ENCODE results near the gene PPM1M. TPM values are rescaled to one million over a fixed set of nuclear protein-coding genes. Genes with fewer than 3 reads are reported as not detected.

The PPM1M gene
- total and polyA plus RNA-seq, 2 experiments from 2014 or later: 6.2 to 10.7 TPM

GRCh38 chr3:52248816-52249547 lies 3.4 kb downstream of the PPM1M start:
- Histone ChIP-seq H3K4me2 (no peak overlapping the region), H2AFZ (no peak overlapping the region), H3K27me3 (no peaks in the 10 kb centered on the region), H4K20me1 (ENCODE audit: insufficient read depth, poor library complexity, severe bottlenecking) (no peaks in the 10 kb centered on the region), H3K4me3 (no peak overlapping the region), H3K4me1 (ENCODE audit: insufficient read depth) (peaks cover 21% of the 10 kb centered on the region), H3K79me2 (no peaks in the 10 kb centered on the region), H3K9me2 (replicated peaks; ENCODE audit: insufficient read depth) (no peaks in the 10 kb centered on the region), H3K9me3 (ENCODE audit: low read depth) (no peaks in the 10 kb centered on the region), H3K36me3 (replicated peaks; ENCODE audit: insufficient read depth, low read depth) (no peaks in the 10 kb centered on the region), H3K27ac (no peak overlapping the region)
- TF ChIP-seq EZH2phosphoT487 (IDR thresholded peaks at IDR 0.05; ENCODE audit: low read depth, severe bottlenecking, unreplicated experiment) (no peak), EZH2 (IDR thresholded peaks at IDR 0.05; ENCODE audit: borderline replicate concordance) (no peak), CTCF (IDR thresholded peaks at IDR 0.05; ENCODE audit: poor library complexity) (no peak)
- DNase-seq (ENCODE audit: low spot score): peak; percentile 29
- WGBS (ENCODE audit: low lambda C conversion rate, missing lambda C conversion rate): 84% methylated on average over 10 of the region's 10 CpGs

GRCh38 chr3:52249683-52250082 lies 4.1 kb downstream of the PPM1M start:
- Histone ChIP-seq H3K4me1 (ENCODE audit: insufficient read depth) (peaks cover 19% of the 10 kb centered on the region), H3K9me3 (ENCODE audit: low read depth) (no peaks in the 10 kb centered on the region), H3K9me2 (replicated peaks; ENCODE audit: insufficient read depth) (no peaks in the 10 kb centered on the region), H3K4me2 (no peak overlapping the region), H3K79me2 (no peaks in the 10 kb centered on the region), H3K27me3 (no peaks in the 10 kb centered on the region), H3K4me3 (no peak overlapping the region), H3K27ac (no peak overlapping the region), H2AFZ (no peak overlapping the region), H3K36me3 (replicated peaks; ENCODE audit: insufficient read depth, low read depth) (no peaks in the 10 kb centered on the region), H4K20me1 (ENCODE audit: insufficient read depth, poor library complexity, severe bottlenecking) (no peaks in the 10 kb centered on the region)
- 94% methylated on average over 6 of the region's 6 CpGs for WGBS (ENCODE audit: low lambda C conversion rate, missing lambda C conversion rate)
- no peak for DNase-seq (ENCODE audit: low spot score)
- no peak for TF ChIP-seq EZH2 (IDR thresholded peaks at IDR 0.05; ENCODE audit: borderline replicate concordance)
- no peak for TF ChIP-seq CTCF (IDR thresholded peaks at IDR 0.05; ENCODE audit: poor library complexity)
- no peak for TF ChIP-seq EZH2phosphoT487 (IDR thresholded peaks at IDR 0.05; ENCODE audit: low read depth, severe bottlenecking, unreplicated experiment)

- TF ChIP-seq EZH2 (IDR thresholded peaks at IDR 0.05; ENCODE audit: borderline replicate concordance) (no peak), CTCF (IDR thresholded peaks at IDR 0.05; ENCODE audit: poor library complexity) (no peak), EZH2phosphoT487 (IDR thresholded peaks at IDR 0.05; ENCODE audit: low read depth, severe bottlenecking, unreplicated experiment) (no peak)
- 95% methylated on average over 1 of the region's 1 CpG for WGBS (ENCODE audit: low lambda C conversion rate, missing lambda C conversion rate)
- Histone ChIP-seq H3K27me3 (no peaks in the 10 kb centered on the region), H3K4me1 (ENCODE audit: insufficient read depth) (peaks cover 15% of the 10 kb centered on the region), H3K9me3 (ENCODE audit: low read depth) (no peaks in the 10 kb centered on the region), H3K79me2 (no peaks in the 10 kb centered on the region), H3K4me3 (no peak overlapping the region), H3K27ac (no peak overlapping the region), H4K20me1 (ENCODE audit: insufficient read depth, poor library complexity, severe bottlenecking) (peaks cover 1% of the 10 kb centered on the region), H3K4me2 (no peak overlapping the region), H3K36me3 (replicated peaks; ENCODE audit: insufficient read depth, low read depth) (no peaks in the 10 kb centered on the region), H3K9me2 (replicated peaks; ENCODE audit: insufficient read depth) (no peaks in the 10 kb centered on the region), H2AFZ (no peak overlapping the region)
- DNase-seq (ENCODE audit: low spot score): no peak
These were observed 4.6 kb downstream of the PPM1M start for GRCh38 chr3:52250122-52250521.
